Right hindlimb (tissue), 1 donor: ENCODE results near the gene INKA1.
A peak's percentile ranks its signal among the peaks of the same experiment; 100 is the strongest.
"Not testable (repeated sequence)": the region's sequence is repeated elsewhere in the genome, so short reads cannot be mapped to it uniquely, and the experiment has no call there.

Source experiments
- DNase-seq: peaks from one replicate; pipeline ENCODE4 v3.0.0-alpha.2; 2018

Gene INKA1

GRCh38 chr3:49813497-49814174 lies 10.6 kb downstream of the INKA1 start, which contains the start of gene UBA7:
UBA7 (minus strand) TSS chr3:49813953; CDS start chr3:49813787, 166 bp downstream.
- DNase-seq, result peak; percentile 74

GRCh38 chr3:49823131-49823530 lies 20.1 kb downstream of the INKA1 start:
- DNase-seq, result not testable (repeated sequence)

DNA sequence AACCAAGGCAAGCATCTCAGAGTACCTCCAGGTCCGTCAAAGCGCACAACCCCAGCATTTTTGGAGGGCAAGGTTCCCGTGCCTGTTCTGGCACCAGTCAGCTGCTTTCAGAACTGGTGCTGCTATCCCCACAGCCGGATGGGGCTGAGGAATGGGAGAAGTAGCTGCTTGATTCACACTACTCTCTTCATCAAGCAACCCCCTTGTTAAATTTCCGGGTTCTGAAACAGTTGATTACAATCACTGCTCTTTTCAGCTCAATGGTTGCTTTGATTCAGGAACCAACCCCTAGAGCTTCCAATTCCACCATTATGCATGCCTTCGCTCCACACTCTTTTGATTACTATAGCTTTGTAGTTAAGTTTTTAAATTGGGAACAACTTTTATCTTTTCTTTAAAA lies 23.0 kb downstream of the INKA1 start:
- DNase-seq, result no peak

GRCh38 chr3:49831341-49831740 lies 28.3 kb downstream of the INKA1 start:
- DNase-seq, result no peak

GRCh38 chr3:49839193-49839809 lies 36.2 kb downstream of the INKA1 start:
- peak; percentile 84 for DNase-seq

GRCh38 chr3:49840388-49840787 lies 37.3 kb downstream of the INKA1 start:
- DNase-seq, result peak; percentile 74

- no peak for DNase-seq
Measured at GRCh38 chr3:49841126-49841696, 38.1 kb downstream of the INKA1 start.

DNA sequence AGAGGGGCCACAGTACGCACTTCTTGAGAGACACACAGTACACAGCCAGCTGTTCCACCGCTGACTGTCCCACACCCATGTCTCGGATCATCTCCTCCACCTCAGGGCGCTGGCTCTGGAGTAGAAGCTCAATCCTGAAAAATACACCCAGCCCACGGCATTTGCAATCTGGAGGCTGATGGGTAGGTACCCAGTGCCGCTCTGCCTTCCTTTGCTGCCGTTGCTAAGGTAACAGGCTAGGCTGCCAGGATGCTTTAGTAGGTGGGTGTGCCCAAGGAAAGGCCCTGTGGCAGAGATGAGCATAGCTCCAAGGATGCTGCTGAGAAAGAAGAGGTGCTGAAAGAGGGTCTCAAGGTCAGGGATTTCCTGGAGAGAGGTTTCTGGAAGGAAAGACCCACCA lies 38.7 kb downstream of the INKA1 start:
- no peak for DNase-seq

DNA sequence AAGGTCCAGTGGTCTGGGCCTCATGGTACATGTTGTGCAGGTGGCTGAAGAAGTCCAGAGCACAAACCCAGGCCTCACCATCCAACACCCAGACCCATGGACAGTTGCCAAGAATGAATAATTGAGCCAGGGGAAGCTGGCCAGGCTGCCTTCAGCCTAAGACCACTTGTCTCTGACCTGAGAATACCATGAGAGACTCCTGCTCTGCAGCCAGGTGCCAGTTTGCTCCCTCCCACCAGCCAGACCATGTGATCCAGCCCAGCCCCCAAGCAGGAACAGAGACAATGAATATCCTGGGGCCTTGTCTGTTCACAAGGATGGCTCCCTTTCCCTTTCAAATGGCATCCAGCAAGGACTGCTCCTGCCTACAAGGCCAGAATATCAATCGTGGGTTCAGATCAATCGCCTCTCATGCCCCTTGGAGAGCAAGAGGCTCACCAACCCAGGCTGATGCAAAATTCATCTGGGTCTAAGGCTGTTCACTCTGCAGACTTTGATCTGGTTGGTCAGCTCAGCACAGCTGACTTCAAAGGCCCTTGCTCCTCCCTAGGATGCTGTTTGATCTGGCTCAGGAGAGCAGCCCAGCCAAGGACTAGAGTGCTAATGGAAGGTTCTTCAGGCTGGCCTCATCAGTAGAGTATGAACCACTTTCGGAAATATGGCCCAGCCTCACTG lies 39.9 kb downstream of the INKA1 start:
- DNase-seq, result no peak

GRCh38 chr3:49844464-49845183 lies 41.6 kb downstream of the INKA1 start:
- DNase-seq, result no peak

GRCh38 chr3:49845694-49846093 lies 42.6 kb downstream of the INKA1 start:
- DNase-seq, result no peak
